Astrocyte of the cerebellum (primary cell): ENCODE results near the gene DNAJC16.
"Not testable (repeated sequence)": the region's sequence is repeated elsewhere in the genome, so short reads cannot be mapped to it uniquely, and the experiment has no call there.

Experiments
- DNase-seq: peaks from one replicate; pipeline ENCODE4 v3.0.0-alpha.2; 2011; ENCODE audit warnings: low read depth
- H3K4me3 ChIP-seq: 2 replicates; pipeline ENCODE4 v1.5.1; 2011; ENCODE audit warnings: mild to moderate bottlenecking, low read depth, low read length, moderate library complexity
- CTCF ChIP-seq: IDR thresholded peaks from 2 replicates; pipeline ENCODE4 v1.5.1; 2012; ENCODE audit warnings: low read length, low read depth, moderate library complexity, mild to moderate bottlenecking; ENCODE audit errors: missing control alignments
- in situ Hi-C: cut with HindIII; loops from 2 replicates; pipeline ENCODE4 v1.10.0; 2017; ENCODE audit warnings: low sequenced_read_pairs

Gene DNAJC16

GRCh38 chr1:15584489-15585363, 58.1 kb downstream of the DNAJC16 start, which contains the start of gene AGMAT:
TSS of gene AGMAT (minus strand) at chr1:15585051. CDS start at chr1:15584967, 84 bp downstream.
- in situ Hi-C loops = no loop called here
- no peak for DNase-seq

GRCh38 chr1:15592285-15592684, 65.6 kb downstream of the DNAJC16 start:
- TF ChIP-seq CTCF = no peak
- in situ Hi-C loops = no loop called here
- no peak for DNase-seq
- no peak overlapping the region for H3K4me3 ChIP-seq

More at GRCh38 chr1:15584489-15585363, 58.1 kb downstream of the DNAJC16 start, which contains the start of gene AGMAT:
- TF ChIP-seq CTCF = peak; percentile 42
- peak within 1 kb of the TSS; percentile 41 for H3K4me3 ChIP-seq

- no peak for TF ChIP-seq CTCF
- in situ Hi-C loops = no loop called here
- DNase-seq = no peak
- H3K4me3 ChIP-seq = no peak overlapping the region
Observed at GRCh38 chr1:15595809-15596617, 69.4 kb downstream of the DNAJC16 start.

GRCh38 chr1:15598436-15598835, 71.8 kb downstream of the DNAJC16 start:
- no peak overlapping the region for H3K4me3 ChIP-seq
- in situ Hi-C loops = no loop called here
- no peak for TF ChIP-seq CTCF
- DNase-seq = no peak

- in situ Hi-C loops = no loop called here
- peak; percentile 92 for DNase-seq
- H3K4me3 ChIP-seq = peak overlapping the region; percentile 85
- TF ChIP-seq CTCF = no peak
Observed at GRCh38 chr1:15603050-15603965, 76.7 kb downstream of the DNAJC16 start.

- peak overlapping the region; percentile 85 for H3K4me3 ChIP-seq
- DNase-seq, in situ Hi-C loops: not testable (repeated sequence)
Observed at GRCh38 chr1:15603966-15604282, 77.3 kb downstream of the DNAJC16 start.

GRCh38 chr1:15604400-15604799, 77.8 kb downstream of the DNAJC16 start:
- in situ Hi-C loops = not testable (repeated sequence)

More at GRCh38 chr1:15604400-15604799, 77.8 kb downstream of the DNAJC16 start:
- DNase-seq, H3K4me3 ChIP-seq: not testable (repeated sequence)
